ENCODE results near the gene EPHA7. TPM values are rescaled to one million over a fixed set of nuclear protein-coding genes. Genes with fewer than 3 reads are reported as not detected.

Gene EPHA7
- total RNA-seq, 1 donor from 2014 or later = 1.5 TPM

GRCh38 chr6:93403390-93403789 is 16.0 kb downstream of the EPHA7 start:
- no peak for DNase-seq
- ATAC-seq = no peak
- intact Hi-C loops (cut with micrococcal nuclease) = no loop called here

- intact Hi-C loops (cut with micrococcal nuclease) = no loop called here
- DNase-seq = no peak
- ATAC-seq = no peak
Measured at GRCh38 chr6:93398723-93399122, 20.6 kb downstream of the EPHA7 start.

DNA sequence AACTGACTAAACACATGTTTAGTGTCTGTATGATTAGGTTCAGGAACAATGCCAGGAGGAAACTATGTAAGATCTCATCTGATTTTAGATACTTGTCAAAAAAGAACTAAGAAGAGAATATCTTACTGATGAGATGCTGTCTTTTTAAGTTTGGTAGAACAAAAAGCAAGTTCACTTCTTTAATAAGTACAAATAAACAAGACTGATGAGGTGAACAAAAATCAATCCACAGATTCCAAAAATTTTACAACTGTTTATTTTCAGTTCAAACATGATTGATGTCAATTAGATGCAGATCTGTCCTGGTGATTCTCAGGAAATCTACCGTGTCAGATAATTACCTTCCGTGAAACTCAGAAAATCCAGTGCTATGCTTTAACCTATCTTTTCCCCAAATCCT is 24.9 kb downstream of the EPHA7 start:
- intact Hi-C loops (cut with micrococcal nuclease) = no loop called here
- no peak for ATAC-seq
- DNase-seq = no peak

GRCh38 chr6:93393554-93394074 is 25.7 kb downstream of the EPHA7 start:
- DNase-seq (no peak), ATAC-seq (no peak)
- intact Hi-C loops (cut with micrococcal nuclease) = no loop called here

DNA sequence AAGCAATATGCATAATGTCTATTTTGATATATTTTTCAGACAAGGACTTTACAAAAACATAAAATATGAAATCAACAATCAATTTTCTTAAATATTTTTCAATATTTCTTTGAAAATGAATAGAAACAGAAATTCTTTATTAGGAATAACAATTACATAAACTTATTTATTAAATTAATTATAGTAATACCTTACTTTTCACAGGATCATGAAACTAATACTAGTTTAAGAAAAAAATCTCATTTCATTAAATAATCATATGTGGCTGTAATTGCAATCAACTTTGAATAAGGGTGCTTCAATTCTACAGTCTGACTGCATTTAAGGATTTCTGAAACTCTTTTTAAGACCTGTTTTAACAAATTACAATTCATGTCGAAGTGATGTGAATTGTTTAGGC is 26.6 kb downstream of the EPHA7 start:
- intact Hi-C loops (cut with micrococcal nuclease) = no loop called here
- ATAC-seq (no peak), DNase-seq (no peak)

DNA sequence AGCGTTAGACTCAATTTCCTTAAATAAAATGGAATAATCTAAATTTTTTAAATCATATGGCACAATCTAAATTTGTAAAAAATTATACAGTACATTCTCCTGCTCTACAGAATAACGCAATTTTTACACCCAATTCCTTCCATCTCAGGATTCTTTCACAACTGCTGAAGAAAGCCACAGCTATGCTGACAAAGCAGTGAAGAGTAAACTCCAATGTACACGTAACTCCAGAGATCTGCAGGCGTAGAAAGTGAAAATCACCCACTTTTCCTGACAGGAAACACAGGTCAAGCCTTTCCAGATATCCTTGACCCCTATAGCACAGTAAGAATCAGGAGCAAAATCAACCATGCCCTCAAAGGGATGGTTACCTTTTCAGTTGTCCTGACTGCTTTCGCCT is 27.4 kb downstream of the EPHA7 start:
- ATAC-seq (no peak), DNase-seq (no peak)
- intact Hi-C loops (cut with micrococcal nuclease) = no loop called here

DNA sequence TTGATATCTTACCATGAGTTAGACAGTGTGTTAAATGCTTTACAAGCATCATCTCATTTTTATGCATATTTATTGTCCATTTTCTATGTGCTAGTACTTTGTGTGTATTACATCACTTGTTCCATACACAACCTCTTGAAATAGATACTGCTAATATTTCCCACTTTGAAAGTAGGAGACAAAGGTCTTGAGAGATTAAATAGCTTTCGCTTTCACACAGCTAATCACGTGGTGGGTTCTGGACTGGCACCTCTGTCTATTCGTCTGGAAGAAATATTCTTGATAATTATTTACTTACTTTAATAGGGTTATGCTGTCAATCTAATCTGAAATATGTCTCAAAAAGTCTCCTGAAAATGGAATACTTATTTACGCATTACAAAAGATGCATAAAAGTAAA is 30.2 kb downstream of the EPHA7 start:
- ATAC-seq (peak; percentile 84), DNase-seq (no peak)
- intact Hi-C loops (cut with micrococcal nuclease) = no loop called here

DNA sequence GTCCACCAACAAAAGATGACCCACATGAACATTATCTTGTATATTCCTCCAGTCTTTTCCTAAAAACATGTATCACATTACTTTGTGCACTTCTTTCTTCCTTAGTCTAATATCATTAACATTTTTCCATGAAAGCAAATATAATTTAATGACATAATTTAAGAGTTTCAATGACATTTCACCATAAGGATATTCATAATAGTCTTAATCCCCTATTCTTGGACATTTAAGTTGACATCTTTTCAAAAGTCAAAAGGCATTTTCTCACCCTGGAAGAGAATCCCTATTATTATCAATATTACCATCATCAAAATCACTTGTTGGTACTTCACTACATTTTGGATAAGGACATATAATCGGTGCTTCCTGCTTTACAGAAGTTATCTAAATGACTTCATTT is 31.3 kb downstream of the EPHA7 start:
- intact Hi-C loops (cut with micrococcal nuclease) = no loop called here
- DNase-seq = no peak
- no peak for ATAC-seq

DNA sequence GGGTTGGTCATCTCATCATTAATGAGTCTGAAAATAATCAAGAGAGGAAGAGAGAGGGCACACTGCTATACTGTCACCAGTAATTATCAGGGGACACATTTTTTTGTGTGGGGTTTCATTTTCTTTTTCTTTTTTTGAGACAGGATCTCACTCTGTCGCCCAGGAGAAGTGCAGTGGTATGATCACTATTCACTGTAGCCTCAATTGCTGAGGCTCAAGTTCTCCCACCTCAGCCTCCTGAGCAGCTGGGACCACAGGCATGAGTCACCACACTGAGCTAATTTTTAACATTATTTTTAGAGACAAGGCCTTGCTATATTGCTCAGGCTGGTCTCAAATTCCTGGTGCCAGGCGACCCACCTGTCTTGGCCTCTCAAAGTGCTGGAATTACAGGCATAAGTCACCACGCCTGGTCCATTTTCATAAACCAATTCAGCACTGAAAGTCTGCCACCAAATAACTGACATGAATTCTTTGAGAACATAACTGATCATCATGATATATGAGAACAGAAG is 43.3 kb downstream of the EPHA7 start:
- no peak for ATAC-seq
- intact Hi-C loops (cut with micrococcal nuclease) = no loop called here
- DNase-seq = no peak

GRCh38 chr6:93373445-93373844 is 45.9 kb downstream of the EPHA7 start:
- intact Hi-C loops (cut with micrococcal nuclease) = no loop called here
- ATAC-seq = no peak
- DNase-seq = no peak

GRCh38 chr6:93371756-93372155 is 47.6 kb downstream of the EPHA7 start:
- intact Hi-C loops (cut with micrococcal nuclease) = no loop called here
- no peak for ATAC-seq
- DNase-seq = no peak

GRCh38 chr6:93369586-93370134 is 49.7 kb downstream of the EPHA7 start:
- no peak for ATAC-seq
- intact Hi-C loops (cut with micrococcal nuclease) = no loop called here

GRCh38 chr6:93366506-93366905 is 52.9 kb downstream of the EPHA7 start:
- ATAC-seq = no peak
- DNase-seq = no peak
- intact Hi-C loops (cut with micrococcal nuclease) = no loop called here

More at GRCh38 chr6:93369586-93370134, 49.7 kb downstream of the EPHA7 start:
- DNase-seq = no peak

- no peak for DNase-seq
- no peak for ATAC-seq
- intact Hi-C loops (cut with micrococcal nuclease) = no loop called here
Measured at GRCh38 chr6:93365445-93365844, 53.9 kb downstream of the EPHA7 start.

GRCh38 chr6:93358435-93358834 is 60.9 kb downstream of the EPHA7 start:
- ATAC-seq (no peak), DNase-seq (no peak)
- intact Hi-C loops (cut with micrococcal nuclease) = no loop called here

DNA sequence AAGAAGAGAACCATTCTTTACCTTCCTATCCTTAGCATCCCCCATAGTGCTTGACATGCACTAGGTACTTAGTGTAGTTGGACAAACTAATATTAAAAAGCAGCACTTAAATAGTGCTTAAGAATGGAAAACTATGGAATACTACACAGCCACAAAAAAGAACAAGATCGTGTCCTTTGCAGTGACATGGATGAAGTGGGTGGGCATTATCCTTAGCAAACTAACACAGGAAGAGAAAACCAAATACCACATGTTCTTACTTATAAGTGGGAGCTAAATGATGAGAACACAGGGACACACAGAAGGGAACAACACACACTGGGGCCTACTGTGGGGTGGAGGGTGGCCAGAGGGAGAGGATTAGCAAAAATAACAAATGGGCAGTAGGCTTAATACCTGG is 66.8 kb downstream of the EPHA7 start:
- intact Hi-C loops (cut with micrococcal nuclease) = no loop called here
- DNase-seq = no peak
- ATAC-seq = no peak

DNA sequence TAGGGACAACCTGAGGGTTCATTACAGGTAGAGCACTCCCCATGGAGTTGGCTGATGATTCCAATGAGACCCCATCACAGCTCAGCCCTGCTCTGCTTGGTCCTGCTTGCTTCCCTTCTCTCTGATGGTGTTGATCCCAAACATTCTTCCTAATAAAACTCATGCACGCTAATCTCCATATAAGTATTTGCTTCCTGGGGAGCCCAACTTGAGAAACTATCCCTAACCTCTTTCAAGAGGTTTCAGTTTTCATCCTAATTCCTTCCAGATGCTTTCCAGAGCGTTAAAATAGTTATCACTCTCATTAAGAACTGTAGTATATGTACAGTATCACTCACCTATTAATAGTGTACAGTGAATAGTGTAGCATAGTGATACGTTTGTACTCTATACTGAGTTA is 68.1 kb downstream of the EPHA7 start:
- intact Hi-C loops (cut with micrococcal nuclease) = no loop called here
- no peak for DNase-seq
- ATAC-seq = no peak

GRCh38 chr6:93350774-93351173 is 68.6 kb downstream of the EPHA7 start:
- intact Hi-C loops (cut with micrococcal nuclease) = no loop called here
- no peak for DNase-seq
- no peak for ATAC-seq

- ATAC-seq = no peak
- intact Hi-C loops (cut with micrococcal nuclease) = no loop called here
- DNase-seq = no peak
Measured at GRCh38 chr6:93344333-93344835, 75.0 kb downstream of the EPHA7 start.

GRCh38 chr6:93343476-93343875 is 75.9 kb downstream of the EPHA7 start:
- no peak for DNase-seq
- intact Hi-C loops (cut with micrococcal nuclease) = no loop called here
- no peak for ATAC-seq

GRCh38 chr6:93341900-93342613 is 77.3 kb downstream of the EPHA7 start:
- intact Hi-C loops (cut with micrococcal nuclease) = no loop called here
- DNase-seq = no peak
- ATAC-seq = no peak

Data from left ventricle myocardium superior (tissue), 1 donor.